Activated CD4-positive, alpha-beta T cell treated with anti-CD3 and anti-CD28 coated beads, Interleukin-2, amount 50 U/mL, for 4 hours (primary cell): ENCODE results near the gene CNIH1.
"Not testable (repeated sequence)": the region's sequence is repeated elsewhere in the genome, so short reads cannot be mapped to it uniquely, and the experiment has no call there.

Experiments
- DNase-seq, 2 experiments: peaks; one replicate each; pipeline ENCODE4 v3.0.0-alpha.2; 2020

The CNIH1 gene

DNA sequence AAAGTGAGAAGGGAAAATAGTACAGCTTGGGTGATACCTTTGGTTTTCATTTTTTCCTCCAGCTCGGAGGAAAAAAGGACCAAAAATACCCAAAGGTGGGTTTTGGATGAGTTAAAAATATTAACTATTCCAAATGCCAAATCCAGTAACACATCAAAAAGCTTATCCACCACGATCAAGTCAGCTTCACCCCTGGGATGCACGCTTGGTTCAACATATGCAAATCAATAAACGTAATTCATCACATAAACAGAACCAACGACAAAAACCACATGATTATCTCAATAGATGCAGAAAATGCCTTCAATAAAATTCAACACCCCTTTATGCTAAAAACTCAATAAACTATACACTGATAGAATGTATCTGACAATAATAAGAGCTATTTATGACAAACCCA lies 62.3 kb downstream of the CNIH1 start:
- not testable (repeated sequence) for DNase-seq

- no peak for DNase-seq
Measured at GRCh38 chr14:54377501-54377900, 63.7 kb downstream of the CNIH1 start.

- no peak for DNase-seq
Measured at GRCh38 chr14:54374117-54374884, 66.9 kb downstream of the CNIH1 start.
